GM19395 (cell line): ENCODE data around the gene MYO3A.
"Not testable (repeated sequence)": the region's sequence is repeated elsewhere in the genome, so short reads cannot be mapped to it uniquely, and the experiment has no call there.

Source experiments
- ATAC-seq: cut with Tn5 transposase; IDR thresholded peaks from one replicate; pipeline ENCODE4 v1.9.1; 2021; ENCODE audit warnings: mild to moderate bottlenecking, moderate library complexity; ENCODE audit not compliant: unreplicated experiment

The MYO3A gene

DNA sequence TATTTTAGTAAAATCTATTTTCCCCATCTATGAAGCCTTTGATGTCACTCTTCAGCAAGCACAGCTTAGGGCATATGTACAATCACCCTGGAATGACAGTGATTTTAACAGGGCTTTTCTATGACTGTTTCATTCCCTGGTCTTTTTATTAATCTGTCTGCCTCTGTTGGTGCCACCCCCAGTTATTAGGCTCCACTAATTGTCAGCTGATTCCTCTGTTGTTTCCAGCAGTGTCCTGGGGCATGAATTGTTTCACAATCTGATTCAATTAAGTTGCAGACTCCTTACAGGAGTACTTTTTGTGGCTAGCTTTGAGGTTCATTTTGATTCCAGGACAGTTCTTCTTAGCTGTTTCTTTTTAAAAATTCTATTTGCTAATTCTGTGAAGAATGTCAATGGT is 38.6 kb downstream of the MYO3A start:
- no peak for ATAC-seq

DNA sequence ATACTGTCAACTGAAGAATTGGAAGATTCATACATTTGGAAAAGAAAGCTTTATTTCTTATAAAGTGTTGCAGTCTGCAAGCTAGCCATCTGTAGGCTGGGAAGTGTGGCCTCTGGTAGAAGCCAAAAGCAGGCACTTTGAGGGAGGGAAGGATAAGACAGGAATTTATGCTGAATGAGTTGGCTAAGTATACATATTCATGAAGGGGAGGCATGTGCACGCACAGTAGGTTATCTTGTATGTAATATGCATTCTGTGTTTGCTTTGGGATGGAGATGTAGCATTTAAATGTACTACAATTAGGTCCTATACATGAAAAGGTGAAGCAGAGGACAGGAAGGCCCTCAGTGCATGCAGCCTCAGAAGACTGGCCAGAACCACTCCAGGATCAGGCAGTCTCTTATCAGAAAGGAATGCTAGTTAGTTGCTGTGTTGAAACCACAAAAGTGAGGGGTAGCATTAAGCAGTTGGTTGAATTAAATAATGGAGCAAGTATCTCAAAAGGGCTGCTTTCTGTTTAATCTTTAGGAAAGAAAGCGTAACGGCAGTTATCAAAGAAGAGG is 40.9 kb downstream of the MYO3A start:
- ATAC-seq = no peak

- no peak for ATAC-seq
Measured at GRCh38 chr10:25978771-25979170, 44.7 kb downstream of the MYO3A start.

- ATAC-seq = no peak
Measured at GRCh38 chr10:25982107-25982506, 48.1 kb downstream of the MYO3A start.

- no peak for ATAC-seq
Measured at GRCh38 chr10:25988583-25988982, 54.6 kb downstream of the MYO3A start.

- no peak for ATAC-seq
Measured at GRCh38 chr10:25989951-25990350, 55.9 kb downstream of the MYO3A start.

DNA sequence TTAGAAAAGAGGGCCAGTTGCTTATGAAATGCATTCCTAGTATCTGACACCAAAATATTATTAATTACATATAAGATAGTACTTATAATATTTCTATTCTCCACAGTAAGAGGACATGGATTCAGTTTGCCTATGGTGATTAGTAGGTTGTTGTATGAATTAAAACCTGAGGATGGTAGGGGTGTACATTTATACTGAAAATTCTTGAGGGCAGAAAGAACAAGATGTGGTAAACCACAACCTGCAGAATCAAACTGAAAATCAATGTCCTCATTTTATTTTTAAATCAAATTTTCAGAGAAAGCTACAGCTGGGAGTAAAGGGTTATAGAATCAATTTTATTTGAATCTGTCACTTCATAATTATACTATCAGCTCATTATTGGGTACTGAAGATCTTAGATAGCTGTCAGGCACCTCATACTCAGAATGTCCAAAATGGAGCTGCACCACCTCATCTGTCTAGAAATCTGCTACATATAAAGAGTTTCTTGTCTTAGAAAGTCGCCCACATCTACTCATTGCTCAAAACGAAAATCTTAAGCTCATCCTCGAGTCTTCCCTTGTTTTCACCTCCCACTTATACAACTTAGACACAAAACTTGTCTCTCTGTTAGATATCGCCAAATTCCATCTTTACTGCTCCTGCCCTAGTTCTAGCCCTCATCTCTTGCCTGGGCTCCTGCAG is 65.4 kb downstream of the MYO3A start:
- ATAC-seq = no peak

- no peak for ATAC-seq
Measured at GRCh38 chr10:26000971-26001370, 66.9 kb downstream of the MYO3A start.

GRCh38 chr10:26002466-26002865 is 68.4 kb downstream of the MYO3A start:
- not testable (repeated sequence) for ATAC-seq

- ATAC-seq = no peak
Measured at GRCh38 chr10:26015092-26015491, 81.1 kb downstream of the MYO3A start.

GRCh38 chr10:26022831-26023230 is 88.8 kb downstream of the MYO3A start:
- ATAC-seq = no peak

DNA sequence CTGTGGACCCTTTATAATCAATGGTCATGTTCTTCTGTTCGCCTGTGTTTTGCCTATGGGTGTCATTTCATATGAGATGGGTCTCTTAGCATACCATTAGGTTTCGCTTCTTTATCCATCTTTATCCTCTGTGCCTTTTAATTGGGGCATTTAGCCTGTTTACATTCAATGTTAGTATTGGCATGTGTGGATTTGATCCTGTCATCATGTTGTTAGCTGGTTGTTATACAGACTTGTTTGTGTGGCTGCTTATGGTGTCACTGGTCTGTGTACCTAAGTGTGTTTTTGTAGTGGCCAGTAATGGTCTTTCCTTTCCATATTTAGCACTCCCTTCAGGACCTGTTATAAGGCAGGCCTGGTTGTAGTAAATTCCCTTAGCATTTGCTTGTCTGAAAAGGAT is 90.3 kb downstream of the MYO3A start:
- no peak for ATAC-seq

GRCh38 chr10:26025523-26025922 is 91.5 kb downstream of the MYO3A start:
- no peak for ATAC-seq

GRCh38 chr10:26029858-26030257 is 95.8 kb downstream of the MYO3A start:
- no peak for ATAC-seq

DNA sequence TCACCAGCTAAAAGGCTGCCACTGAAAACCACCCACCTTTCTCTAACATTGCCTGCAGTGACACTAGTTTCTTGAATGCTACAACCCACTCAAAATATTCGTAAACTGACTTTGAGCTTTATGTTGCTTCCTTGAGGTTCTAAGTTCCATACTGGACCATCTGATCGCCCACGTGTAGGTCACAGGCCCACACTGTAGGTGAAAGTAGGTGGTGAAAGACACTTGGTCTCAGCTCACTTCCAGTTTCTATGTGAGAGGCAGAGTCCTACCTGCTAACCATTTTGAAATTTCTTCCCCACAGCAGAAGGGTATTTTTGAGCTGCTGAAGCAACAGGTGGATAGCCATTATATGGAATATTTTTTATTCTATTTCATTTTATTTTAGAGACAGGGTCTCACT is 97.3 kb downstream of the MYO3A start:
- ATAC-seq = no peak

DNA sequence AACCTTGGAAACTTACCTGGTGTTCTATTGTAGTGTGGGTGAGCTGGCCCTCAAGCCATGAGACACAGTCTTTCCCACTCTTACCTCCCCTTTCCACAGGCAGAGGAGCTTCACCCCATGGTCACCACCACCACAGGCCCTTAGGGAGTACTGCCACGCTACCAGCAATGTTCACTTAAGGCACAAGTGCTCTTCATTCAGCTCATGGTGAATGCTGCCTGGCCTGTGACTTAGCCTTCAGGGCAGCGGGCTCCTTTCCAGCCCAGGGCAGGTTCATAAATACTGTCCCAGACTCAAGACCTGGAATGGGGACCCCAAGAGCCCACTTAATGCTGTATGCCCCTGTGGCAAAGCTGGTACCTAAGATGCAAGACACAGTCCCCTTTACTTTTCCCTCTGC is 109.4 kb downstream of the MYO3A start:
- ATAC-seq = no peak

DNA sequence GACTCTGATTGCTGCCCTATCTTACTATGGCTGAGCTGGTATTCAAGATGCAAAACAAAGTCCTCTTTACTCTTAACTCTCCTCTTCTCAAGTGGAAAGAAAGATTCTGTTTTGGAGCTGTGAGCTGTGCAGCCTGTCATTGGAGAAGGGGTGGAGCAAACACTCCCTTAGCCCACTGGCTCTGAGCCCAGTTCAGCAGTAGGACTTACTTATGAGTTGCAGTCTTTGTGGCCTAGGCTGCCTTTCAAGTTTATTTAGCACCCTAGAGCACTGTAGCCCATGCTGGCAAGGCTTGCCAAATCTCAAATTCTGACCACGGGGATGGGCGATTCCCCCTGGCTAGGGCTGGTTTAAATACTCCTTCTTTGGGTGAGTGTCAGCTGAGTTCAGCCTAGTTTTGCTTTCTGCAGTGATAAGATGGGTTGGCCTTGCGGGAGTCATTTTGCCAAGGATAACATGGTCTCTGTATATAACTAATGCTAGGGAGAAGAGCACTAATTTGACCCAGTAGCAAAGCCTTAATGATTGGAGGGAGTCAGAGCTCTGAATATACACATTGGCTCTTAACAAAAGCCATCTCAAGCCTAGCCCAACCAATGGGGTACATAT is 110.2 kb downstream of the MYO3A start:
- ATAC-seq = no peak

DNA sequence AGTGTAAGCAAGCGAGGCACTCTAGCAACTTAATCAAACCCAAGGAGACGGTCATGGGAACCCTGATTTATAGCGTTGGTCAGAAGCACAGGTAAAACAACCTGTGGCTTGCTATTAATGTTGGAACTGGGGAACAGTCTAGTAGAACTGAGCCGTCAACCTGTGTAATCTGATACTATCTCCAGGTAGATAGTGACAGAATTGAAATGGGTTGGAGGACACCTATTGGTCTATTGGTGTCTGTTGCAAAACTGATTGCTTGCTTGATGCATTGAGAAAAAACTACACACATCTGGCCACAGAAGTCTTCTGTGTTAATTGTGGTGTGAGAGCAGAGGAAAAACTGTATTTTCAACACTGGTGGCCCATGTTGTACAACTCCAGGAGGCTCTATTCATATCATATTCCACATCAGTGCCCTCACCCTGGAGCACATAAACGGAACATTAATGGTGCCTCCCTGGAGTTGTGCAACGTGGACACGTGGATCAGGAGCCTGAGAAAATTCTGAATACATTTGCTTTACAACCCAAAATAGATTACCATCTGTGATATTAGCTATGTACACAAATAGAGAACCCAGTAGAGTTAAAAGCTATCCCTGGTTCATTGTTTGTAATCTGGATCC is 112.2 kb downstream of the MYO3A start:
- ATAC-seq = no peak

DNA sequence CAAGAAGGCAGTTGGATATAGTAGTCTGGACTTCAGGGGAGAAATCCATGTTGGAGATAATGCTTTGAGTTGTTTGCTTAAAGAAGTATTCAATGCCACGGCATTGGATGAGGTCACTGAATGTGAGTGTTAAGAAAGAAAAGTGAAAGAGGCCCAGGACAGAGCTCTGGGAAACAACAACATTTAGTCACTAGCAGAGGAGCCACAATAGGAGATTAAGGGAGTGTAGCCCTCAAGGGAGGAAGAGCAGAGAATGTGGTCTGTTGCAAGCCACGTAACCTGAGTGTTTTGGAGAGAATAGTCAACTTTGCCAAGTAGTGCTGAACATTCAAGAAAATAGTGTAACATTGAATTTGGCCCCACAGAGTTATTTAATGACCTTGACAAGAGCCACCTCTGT is 114.7 kb downstream of the MYO3A start:
- ATAC-seq = no peak

- ATAC-seq = no peak
Measured at GRCh38 chr10:26052326-26052725, 118.3 kb downstream of the MYO3A start.

GRCh38 chr10:26057466-26057865 is 123.4 kb downstream of the MYO3A start:
- ATAC-seq = no peak

GRCh38 chr10:26064106-26064505 is 130.1 kb downstream of the MYO3A start:
- ATAC-seq = no peak
